Mesendoderm (in vitro differentiated cells): Measurements from ENCODE around the gene CKAP4.

Experiments
- DNase-seq: peaks from one replicate; pipeline ENCODE4 v3.0.0; 2013
- H2AK5ac ChIP-seq: 2 replicates; pipeline ENCODE4 v1.6.1; 2013; ENCODE audit warnings: low read length, inconsistent platforms
- H2BK120ac ChIP-seq: 2 replicates; pipeline ENCODE4 v1.6.1; 2013; ENCODE audit warnings: low read depth, mild to moderate bottlenecking, low read length, moderate library complexity, mixed read lengths
- H2BK15ac ChIP-seq: replicated peaks from 2 replicates; pipeline ENCODE4 v1.6.1; 2013; ENCODE audit warnings: low read depth, mild to moderate bottlenecking, moderate library complexity
- H2BK5ac ChIP-seq: 2 replicates; pipeline ENCODE4 v1.6.1; 2013; ENCODE audit warnings: low read length, inconsistent platforms
- H3K18ac ChIP-seq: 2 replicates; pipeline ENCODE4 v1.6.1; 2013; ENCODE audit warnings: mild to moderate bottlenecking, low read length, mixed read lengths
- H3K23ac ChIP-seq: one replicate; pipeline ENCODE4 v1.6.1; 2013; ENCODE audit warnings: low read length
- H3K27ac ChIP-seq: 2 replicates; pipeline ENCODE4 v1.5.1; 2013; ENCODE audit warnings: low read depth, mild to moderate bottlenecking, inconsistent platforms, low read length, moderate library complexity
- H3K27me3 ChIP-seq: 2 replicates; pipeline ENCODE4 v1.6.1; 2013; ENCODE audit warnings: low read length, control low read depth, mild to moderate bottlenecking, inconsistent platforms; ENCODE audit not compliant: insufficient read depth, poor library complexity
- H3K36me3 ChIP-seq: 2 replicates; pipeline ENCODE4 v1.6.1; 2013; ENCODE audit warnings: low read length, inconsistent platforms; ENCODE audit not compliant: control insufficient read depth, insufficient read depth
- H3K4ac ChIP-seq: one replicate; pipeline ENCODE4 v1.6.1; 2013; ENCODE audit warnings: low read depth, mild to moderate bottlenecking, low read length, moderate library complexity
- H3K4me1 ChIP-seq: 2 replicates; pipeline ENCODE4 v1.6.1; 2013; ENCODE audit warnings: low read depth, low read length, inconsistent platforms; ENCODE audit not compliant: control insufficient read depth
- H3K4me2 ChIP-seq: 2 replicates; pipeline ENCODE4 v1.6.1; 2013; ENCODE audit warnings: low read length
- H3K4me3 ChIP-seq: 2 replicates; pipeline ENCODE4 v1.5.1; 2013; ENCODE audit warnings: mild to moderate bottlenecking, low read length
- H3K56ac ChIP-seq: one replicate; pipeline ENCODE4 v1.6.1; 2013; ENCODE audit warnings: low read length
- H3K79me1 ChIP-seq: 2 replicates; pipeline ENCODE4 v1.6.1; 2013; ENCODE audit warnings: low read length, inconsistent platforms
- H3K79me2 ChIP-seq: 2 replicates; pipeline ENCODE4 v1.6.1; 2013; ENCODE audit warnings: mild to moderate bottlenecking, low read length; ENCODE audit not compliant: control insufficient read depth, insufficient read depth
- H3K9ac ChIP-seq: 2 replicates; pipeline ENCODE4 v1.6.1; 2013; ENCODE audit warnings: low read length, inconsistent platforms
- H4K5ac ChIP-seq: one replicate; pipeline ENCODE4 v1.6.1; 2013; ENCODE audit warnings: low read length
- H4K8ac ChIP-seq: one replicate; pipeline ENCODE4 v1.6.1; 2013; ENCODE audit warnings: low read depth, mild to moderate bottlenecking, control low read depth, low read length, moderate library complexity
- WGBS: extraction: QIAGEN DNeasy Blood & Tissue Kit; methylation state at CpG from one replicate; pipeline ENCODE4 v1.1.7; 2013; ENCODE audit warnings: low lambda C conversion rate, missing lambda C conversion rate; ENCODE audit not compliant: insufficient coverage; ENCODE audit errors: extremely low coverage; 5-methylcytosine and 5-hydroxymethylcytosine counted together

CKAP4 gene

DNA sequence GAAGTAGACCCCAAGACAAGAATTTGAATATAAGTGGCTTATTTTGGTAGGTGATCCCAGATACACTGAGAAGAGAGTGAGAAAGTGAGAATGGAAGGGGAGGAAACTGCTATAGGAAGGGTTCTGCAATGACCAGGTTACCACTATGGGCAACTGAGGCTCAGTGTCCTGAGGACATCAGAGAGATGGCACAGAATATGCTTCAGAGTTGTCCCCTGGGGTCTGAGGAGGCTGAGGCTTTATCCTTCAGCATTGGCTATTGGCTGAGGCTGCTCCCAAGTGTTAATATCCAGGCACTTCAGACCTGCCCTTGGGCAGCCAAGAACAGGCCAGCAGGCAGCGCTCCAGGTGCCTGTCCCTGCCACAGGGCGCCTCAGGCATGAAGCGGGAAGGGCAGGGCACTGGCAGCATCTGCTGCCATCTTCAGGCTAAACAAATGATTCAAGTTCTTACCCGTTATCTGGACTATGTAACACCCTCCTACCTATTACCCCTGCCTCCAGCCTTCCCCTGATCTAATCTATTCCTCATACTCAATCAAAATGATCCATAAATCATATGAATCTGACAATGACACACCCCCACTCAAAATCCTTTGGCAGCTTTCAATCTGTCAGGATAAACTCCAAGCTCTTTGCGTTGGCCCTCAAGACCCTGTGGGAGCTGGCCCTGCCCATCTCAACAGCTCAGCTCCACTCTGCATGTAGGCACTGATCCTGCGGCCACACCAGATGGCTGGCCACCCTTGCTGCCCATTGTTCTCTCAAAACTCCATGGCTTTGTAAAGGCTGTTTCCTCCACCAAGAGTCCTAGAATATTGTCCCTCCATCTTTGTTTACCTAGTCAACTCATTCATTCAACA is 42.4 kb downstream of the CKAP4 start:
- Histone ChIP-seq H3K4me1 (no peaks in the 10 kb centered on the region), H3K23ac (no peak overlapping the region), H4K5ac (no peak overlapping the region), H3K27me3 (no peaks in the 10 kb centered on the region), H3K79me1 (no peaks in the 10 kb centered on the region), H3K27ac (no peak overlapping the region), H3K18ac (no peak overlapping the region), H3K79me2 (no peaks in the 10 kb centered on the region), H3K9ac (no peak overlapping the region), H2AK5ac (no peak overlapping the region), H4K8ac (no peak overlapping the region), H2BK15ac (no peak overlapping the region), H3K4me2 (no peak overlapping the region), H3K4me3 (no peak overlapping the region), H2BK5ac (no peak overlapping the region), H2BK120ac (no peak overlapping the region), H3K4ac (no peak overlapping the region), H3K56ac (no peak overlapping the region), H3K36me3 (no peaks in the 10 kb centered on the region)
- peak; percentile 33 for DNase-seq
- no CpG with 5 or more reads among the region's 6 CpGs for WGBS

GRCh38 chr12:106204312-106204711 is 43.5 kb downstream of the CKAP4 start:
- Histone ChIP-seq H2BK5ac (no peak overlapping the region), H3K4me3 (no peak overlapping the region), H3K79me1 (no peaks in the 10 kb centered on the region), H3K4me1 (no peaks in the 10 kb centered on the region), H2BK15ac (no peak overlapping the region), H3K9ac (no peak overlapping the region), H2BK120ac (no peak overlapping the region), H3K79me2 (no peaks in the 10 kb centered on the region), H3K56ac (no peak overlapping the region), H3K36me3 (no peaks in the 10 kb centered on the region), H3K27ac (no peak overlapping the region), H3K18ac (no peak overlapping the region), H4K8ac (no peak overlapping the region), H3K4me2 (no peak overlapping the region), H4K5ac (no peak overlapping the region), H2AK5ac (no peak overlapping the region), H3K23ac (no peak overlapping the region), H3K27me3 (no peaks in the 10 kb centered on the region), H3K4ac (no peak overlapping the region)
- WGBS = no CpG with 5 or more reads among the region's 2 CpGs
- no peak for DNase-seq

DNA sequence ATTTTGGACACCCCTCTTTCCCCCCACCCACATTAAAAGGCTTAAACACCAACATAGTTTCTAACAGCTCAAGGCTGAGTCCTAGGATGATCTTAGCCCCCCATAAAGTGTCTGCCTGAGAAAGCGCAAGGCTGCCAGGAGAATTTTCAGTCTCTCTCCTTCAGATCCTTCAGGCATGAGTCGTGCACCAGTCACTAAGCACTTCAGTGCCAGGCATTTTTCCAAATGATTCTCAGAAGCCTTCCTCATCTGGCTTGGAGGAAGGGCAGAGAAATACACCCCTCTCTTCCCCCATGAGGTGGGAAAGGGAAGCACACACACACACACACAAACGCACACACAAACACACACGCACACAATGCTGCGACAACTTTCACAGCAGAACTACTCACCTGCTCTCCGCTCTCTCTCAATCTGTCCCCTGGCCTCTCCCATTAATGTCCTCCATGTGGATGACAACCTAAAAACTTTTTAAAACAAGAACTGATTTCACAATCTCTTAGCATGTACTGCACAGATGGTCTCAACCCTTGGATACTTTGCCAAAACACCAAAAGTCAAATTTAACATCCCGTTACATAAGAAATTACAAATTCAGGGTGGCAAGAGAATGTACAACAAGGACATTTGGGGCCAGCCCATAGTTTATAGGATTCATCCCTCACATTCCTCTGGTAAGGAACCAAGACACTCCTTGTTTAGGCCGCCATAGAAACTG is 49.8 kb downstream of the CKAP4 start:
- H3K79me2 ChIP-seq = no peaks in the 10 kb centered on the region
- no peak overlapping the region for H2BK5ac ChIP-seq
- no peak for DNase-seq
- H3K36me3 ChIP-seq = no peaks in the 10 kb centered on the region
- no peak overlapping the region for H3K18ac ChIP-seq
- H3K27me3 ChIP-seq = no peaks in the 10 kb centered on the region
- H3K56ac ChIP-seq = no peak overlapping the region
- H3K23ac ChIP-seq = no peak overlapping the region
- H3K4me3 ChIP-seq = no peak overlapping the region
- H3K4me2 ChIP-seq = no peak overlapping the region
- no peak overlapping the region for H4K8ac ChIP-seq
- H2AK5ac ChIP-seq = no peak overlapping the region
- H3K27ac ChIP-seq = no peak overlapping the region
- H4K5ac ChIP-seq = no peak overlapping the region
- WGBS = no CpG with 5 or more reads among the region's 8 CpGs
- H2BK15ac ChIP-seq = no peak overlapping the region
- H3K9ac ChIP-seq = no peak overlapping the region
- H3K4me1 ChIP-seq = no peaks in the 10 kb centered on the region
- no peak overlapping the region for H2BK120ac ChIP-seq
- H3K4ac ChIP-seq = no peak overlapping the region
- H3K79me1 ChIP-seq = no peaks in the 10 kb centered on the region

GRCh38 chr12:106195621-106196027 is 52.2 kb downstream of the CKAP4 start:
- Histone ChIP-seq H3K79me1 (no peaks in the 10 kb centered on the region), H3K4me1 (no peaks in the 10 kb centered on the region), H2BK120ac (no peak overlapping the region), H4K5ac (no peak overlapping the region), H3K4me2 (no peak overlapping the region), H3K23ac (no peak overlapping the region), H3K9ac (no peak overlapping the region), H4K8ac (no peak overlapping the region), H3K27me3 (no peaks in the 10 kb centered on the region), H3K18ac (no peak overlapping the region), H3K4me3 (no peak overlapping the region), H3K79me2 (no peaks in the 10 kb centered on the region), H2AK5ac (no peak overlapping the region), H3K27ac (no peak overlapping the region), H3K4ac (no peak overlapping the region), H3K36me3 (no peaks in the 10 kb centered on the region), H3K56ac (no peak overlapping the region), H2BK15ac (no peak overlapping the region), H2BK5ac (no peak overlapping the region)
- WGBS = no CpG with 5 or more reads among the region's 5 CpGs
- DNase-seq = no peak

GRCh38 chr12:106194351-106194750 is 53.5 kb downstream of the CKAP4 start:
- no peak overlapping the region for H4K5ac ChIP-seq
- H2BK15ac ChIP-seq = no peak overlapping the region
- H3K56ac ChIP-seq = no peak overlapping the region
- no peak overlapping the region for H2BK120ac ChIP-seq
- no peak overlapping the region for H3K4me3 ChIP-seq
- no peaks in the 10 kb centered on the region for H3K79me1 ChIP-seq
- no peaks in the 10 kb centered on the region for H3K4me1 ChIP-seq
- no peak overlapping the region for H2BK5ac ChIP-seq
- H3K18ac ChIP-seq = no peak overlapping the region
- no peak overlapping the region for H3K4ac ChIP-seq
- no peak overlapping the region for H4K8ac ChIP-seq
- H3K23ac ChIP-seq = no peak overlapping the region
- no CpG with 5 or more reads among the region's 3 CpGs for WGBS
- H2AK5ac ChIP-seq = no peak overlapping the region
- no peaks in the 10 kb centered on the region for H3K79me2 ChIP-seq
- H3K27ac ChIP-seq = no peak overlapping the region
- DNase-seq = no peak
- H3K27me3 ChIP-seq = no peaks in the 10 kb centered on the region
- H3K4me2 ChIP-seq = no peak overlapping the region
- no peaks in the 10 kb centered on the region for H3K36me3 ChIP-seq
- H3K9ac ChIP-seq = no peak overlapping the region
